GM19468 (cell line): ENCODE results near the gene ZNF836.
"Not testable (repeated sequence)": the region's sequence is repeated elsewhere in the genome, so short reads cannot be mapped to it uniquely, and the experiment has no call there.

ENCODE experiments used
- ATAC-seq: cut with Tn5 transposase; IDR thresholded peaks from one replicate; pipeline ENCODE4 v1.9.1; 2021; ENCODE audit warnings: mild to moderate bottlenecking, moderate library complexity, moderate number of reproducible peaks; ENCODE audit not compliant: unreplicated experiment; ENCODE audit errors: extremely low read depth

Gene ZNF836

DNA sequence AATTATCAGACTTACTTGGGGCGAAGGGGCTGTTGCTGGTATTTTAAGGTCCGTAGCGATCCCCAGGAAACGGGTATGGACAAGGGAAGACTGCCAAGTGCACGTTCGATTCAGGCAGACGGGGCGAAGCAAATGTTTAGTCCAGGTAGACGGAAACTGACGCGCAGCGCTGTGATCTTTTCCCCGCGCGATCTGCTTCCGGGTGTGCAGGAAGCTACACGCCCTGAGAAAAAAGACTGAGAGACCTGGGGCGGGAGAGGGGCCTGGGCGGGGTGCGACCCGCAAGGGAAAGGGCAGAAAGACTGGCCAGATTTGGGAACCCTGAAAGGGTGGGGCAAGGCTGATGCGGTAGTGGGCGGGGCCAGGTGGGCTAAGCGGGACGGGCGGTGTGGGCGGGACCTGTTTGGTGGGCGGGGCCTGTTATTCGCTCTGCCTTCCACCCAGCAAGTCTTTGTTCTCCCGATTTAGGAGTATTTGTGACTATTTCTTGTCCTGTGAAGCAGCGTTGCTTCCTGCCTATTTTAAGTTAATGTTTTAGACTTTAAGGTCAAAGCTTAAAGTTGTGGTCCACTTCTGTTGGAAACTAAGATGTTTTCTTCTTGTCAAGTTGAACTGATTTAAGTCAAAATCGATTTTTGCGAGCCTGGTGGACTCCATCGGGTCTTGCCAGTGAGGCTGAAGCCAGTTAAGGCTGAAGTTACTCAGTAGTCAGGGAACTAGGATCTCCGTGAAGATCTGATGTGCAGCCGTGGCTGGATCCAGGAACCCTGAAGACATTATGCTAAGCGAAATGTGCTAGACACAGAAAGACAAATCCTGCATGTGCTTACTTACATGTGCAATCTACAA lies at the start of gene ZNF836:
Gene ZNF836, minus strand, starts transcription at position 301 of the 849 bp plus-strand sequence. CDS start 3,549 bp downstream, outside the sequence.
- ATAC-seq, result no peak

DNA sequence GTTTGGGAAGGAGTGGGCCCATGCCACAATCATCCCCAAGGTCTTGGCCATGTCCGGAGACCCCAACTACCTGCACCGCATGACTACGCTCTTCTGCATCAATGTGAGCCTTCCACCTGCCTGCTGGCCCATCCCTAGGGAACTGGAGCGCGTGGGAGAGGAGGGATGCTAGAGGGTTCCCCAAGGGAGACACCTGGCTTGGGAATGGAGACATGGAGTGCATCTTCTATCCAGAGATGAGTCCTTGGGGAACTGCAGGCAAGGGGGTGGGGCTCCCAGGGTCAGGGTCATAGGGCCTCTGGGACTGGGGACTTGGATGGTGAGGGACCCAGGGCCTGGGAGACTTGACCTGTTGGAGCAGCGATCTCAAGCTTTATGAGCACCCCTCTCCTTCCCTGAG lies 49.6 kb upstream of the ZNF836 start:
- ATAC-seq, result no peak

DNA sequence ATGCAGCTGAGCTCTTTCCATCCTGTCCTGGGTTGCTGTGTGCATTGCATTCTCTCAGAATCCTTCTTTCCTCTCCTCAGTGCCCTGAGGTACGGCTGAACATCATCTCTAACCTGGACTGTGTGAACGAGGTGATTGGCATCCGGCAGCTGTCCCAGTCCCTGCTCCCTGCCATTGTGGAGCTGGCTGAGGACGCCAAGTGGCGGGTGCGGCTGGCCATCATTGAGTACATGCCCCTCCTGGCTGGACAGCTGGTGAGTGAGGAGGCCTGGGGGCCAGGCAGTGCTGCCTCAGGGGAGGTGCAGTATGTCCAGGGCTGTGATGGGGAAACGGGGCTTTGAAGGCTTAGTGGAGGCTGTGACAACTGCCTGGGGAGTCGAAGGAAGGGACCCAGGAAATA lies 48.2 kb upstream of the ZNF836 start:
- ATAC-seq, result no peak

DNA sequence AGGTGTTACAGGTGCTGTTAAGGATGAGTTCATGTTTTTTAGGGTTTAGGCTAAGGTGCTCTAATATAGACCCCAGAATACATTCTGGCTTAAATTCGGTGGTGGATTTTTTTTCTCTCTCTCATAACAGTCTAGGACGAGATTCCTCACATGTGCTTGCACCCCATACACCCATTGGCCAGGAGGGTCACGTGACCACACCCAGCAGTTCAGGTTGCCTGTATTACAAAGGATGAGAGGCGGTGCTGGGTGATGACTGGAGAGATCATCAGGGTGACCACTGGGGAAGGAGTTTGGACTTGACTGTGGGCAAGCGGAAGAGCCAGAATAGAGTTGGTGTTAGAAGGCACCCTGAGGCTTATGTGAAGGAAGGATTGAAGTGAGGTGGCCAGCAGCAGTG lies 46.2 kb upstream of the ZNF836 start:
- no peak for ATAC-seq

DNA sequence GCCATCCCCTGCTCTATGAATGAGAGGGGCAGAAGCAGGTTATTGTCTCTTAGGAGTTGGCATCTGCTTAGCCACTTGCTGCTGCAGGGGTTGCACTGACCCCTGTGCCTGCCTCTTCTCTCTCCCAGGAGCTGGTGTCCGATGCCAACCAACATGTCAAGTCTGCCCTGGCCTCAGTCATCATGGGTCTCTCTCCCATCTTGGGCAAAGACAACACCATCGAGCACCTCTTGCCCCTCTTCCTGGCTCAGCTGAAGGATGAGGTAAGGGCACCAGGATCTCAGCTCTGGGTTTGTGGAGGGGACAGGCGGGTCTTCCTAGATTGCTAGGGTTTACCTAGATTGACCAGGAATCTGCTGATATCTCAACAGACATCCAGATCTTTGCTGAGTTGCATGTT lies 45.0 kb upstream of the ZNF836 start:
- ATAC-seq, result no peak

DNA sequence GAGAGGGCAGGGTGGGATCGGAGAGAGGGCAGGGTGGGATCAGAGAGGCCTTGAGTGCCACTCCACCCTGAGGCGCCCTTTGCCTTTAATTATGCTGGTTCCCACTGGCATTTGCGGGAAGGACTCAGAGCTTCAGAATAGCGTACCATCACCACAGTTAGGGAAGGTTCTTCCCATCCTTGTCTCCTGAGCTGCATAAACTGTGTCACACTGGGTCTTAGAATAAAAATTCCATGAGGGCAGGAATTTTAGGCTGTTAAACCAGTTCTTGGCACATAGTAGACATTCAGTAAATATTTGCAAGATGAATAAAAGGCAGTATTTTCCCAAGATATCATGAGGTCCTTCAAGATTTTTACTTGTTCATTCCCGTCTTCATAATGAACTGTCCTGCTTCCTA lies 42.8 kb upstream of the ZNF836 start:
- no peak for ATAC-seq

DNA sequence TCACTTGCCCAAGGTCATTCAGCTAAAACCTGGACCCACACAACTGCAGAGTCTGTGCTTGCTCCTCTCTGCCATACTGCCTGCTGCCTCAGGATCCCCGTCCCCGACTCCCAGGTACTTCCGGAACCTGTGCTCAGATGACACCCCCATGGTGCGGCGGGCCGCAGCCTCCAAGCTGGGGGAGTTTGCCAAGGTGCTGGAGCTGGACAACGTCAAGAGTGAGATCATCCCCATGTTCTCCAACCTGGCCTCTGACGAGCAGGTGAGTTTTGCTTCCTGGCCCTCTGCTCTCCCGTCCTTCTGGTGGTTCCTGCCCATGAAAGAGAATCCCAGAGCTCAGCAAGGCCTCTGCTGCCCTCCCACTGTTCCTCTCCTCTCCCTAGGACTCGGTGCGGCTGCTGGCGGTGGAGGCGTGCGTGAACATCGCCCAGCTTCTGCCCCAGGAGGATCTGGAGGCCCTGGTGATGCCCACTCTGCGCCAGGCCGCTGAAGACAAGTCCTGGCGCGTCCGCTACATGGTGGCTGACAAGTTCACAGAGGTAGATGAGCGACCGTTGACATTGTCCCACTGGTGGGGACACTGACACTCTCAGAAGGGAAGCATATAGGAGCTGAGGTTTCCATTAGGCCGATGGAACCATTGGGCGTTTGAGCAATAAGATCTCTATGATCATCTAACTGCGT lies 41.3 kb upstream of the ZNF836 start:
- no peak for ATAC-seq

DNA sequence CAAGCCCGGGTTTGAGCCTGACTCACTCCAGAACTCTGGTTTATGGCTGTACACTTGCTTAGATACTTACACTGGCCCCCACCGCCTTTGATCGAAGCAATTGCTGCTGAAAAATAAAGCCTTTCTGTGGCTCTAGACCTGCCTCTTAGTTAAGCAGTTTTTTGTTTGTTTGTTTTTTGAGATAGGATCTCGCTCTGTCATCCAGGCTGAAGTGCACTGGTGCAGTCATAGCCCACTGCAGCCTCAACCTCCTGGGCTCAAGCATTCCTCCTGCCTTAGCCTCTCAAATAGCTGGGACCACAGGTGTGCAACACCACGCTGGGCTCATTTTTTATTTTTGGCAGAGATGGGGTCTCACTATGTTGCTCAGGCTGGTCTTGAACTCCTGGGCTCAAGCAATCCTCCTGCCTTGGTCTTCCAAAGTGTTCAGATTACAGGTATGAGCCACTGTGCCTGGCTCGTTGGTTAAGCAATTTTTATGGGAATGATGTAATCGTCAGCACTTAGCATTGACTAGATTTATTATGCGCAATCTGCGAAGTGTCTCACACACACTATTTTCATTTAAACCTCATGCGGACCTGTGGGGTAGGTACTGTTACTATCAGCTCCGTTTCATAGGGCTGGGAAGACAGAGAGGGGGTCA lies 40.6 kb upstream of the ZNF836 start:
- no peak for ATAC-seq

DNA sequence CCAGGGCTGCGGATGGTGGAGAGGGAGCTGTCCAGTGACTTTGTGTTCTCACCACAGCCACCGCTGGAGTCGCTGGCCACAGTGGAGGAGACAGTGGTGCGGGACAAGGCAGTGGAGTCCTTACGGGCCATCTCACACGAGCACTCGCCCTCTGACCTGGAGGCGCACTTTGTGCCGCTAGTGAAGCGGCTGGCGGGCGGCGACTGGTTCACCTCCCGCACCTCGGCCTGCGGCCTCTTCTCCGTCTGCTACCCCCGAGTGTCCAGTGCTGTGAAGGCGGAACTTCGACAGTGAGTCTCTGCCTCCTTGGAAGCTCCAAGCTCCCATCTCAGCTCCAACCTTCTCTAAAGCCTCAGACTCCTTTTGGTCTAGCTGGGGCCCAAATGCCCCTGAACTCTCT lies 39.8 kb upstream of the ZNF836 start:
- ATAC-seq, result no peak

DNA sequence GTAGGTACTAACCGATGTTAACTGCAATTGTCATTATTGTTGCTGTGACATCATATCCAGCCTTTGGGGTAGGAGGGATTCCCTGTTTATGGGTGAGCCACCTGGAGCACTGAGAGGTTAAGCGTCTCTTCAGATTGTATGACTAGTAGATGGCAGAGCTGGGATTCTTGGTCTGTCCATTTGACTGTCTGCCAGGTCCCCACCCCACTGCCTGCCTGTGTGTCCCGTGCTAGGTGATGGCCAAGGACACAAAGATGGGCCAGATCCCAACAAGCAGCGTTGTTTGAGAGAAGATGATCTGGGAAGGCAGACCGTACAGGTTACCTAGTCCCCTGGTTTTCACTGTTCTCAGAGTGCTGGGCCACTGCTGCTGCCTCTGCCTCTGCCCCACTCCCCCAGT lies 35.1 kb upstream of the ZNF836 start:
- ATAC-seq, result no peak

DNA sequence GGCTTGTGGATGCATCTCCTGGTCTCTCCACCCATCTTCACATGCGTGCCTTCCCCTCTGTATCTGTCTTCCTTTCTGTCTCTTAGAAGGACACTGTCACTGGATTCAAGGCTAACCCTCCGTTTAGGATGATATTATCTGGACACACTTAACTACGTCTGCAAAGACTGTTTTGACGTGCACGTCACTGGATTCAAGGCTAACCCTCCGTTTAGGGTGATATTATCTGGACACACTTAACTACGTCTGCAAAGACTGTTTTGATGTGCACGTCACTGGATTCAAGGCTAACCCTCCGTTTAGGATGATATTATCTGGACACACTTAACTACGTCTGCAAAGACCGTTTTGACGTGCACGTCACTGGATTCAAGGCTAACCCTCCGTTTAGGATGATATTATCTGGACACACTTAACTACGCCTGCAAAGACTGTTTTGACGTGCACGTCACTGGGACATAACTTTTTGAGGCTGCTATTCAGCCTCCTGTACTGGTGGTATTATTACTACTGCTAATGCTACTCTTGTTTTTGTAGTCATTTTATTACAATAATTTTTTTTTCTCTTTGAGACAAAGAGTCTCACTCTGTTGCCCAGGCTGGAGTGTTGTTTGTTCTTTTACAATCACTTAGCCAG lies 29.5 kb upstream of the ZNF836 start:
- not testable (repeated sequence) for ATAC-seq

DNA sequence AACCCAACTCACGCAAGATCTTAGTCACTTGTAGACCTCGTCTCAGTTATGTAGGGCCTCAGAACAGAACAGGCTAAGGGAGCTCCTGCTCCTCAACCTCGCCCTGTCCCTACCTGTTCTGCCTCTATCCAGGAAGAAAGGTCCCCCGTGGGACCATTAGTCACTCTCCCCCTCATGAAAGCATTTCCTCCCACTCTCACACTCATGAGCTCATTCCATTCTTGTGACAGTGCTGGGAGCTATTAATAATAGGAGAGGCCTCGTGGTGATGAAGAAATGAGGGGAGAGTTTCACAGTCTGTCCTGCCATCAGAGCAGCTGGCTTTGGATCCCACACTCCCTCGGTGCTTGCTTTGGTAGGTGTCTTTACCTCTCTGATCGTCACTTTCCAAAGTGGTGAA lies 28.6 kb upstream of the ZNF836 start:
- no peak for ATAC-seq

DNA sequence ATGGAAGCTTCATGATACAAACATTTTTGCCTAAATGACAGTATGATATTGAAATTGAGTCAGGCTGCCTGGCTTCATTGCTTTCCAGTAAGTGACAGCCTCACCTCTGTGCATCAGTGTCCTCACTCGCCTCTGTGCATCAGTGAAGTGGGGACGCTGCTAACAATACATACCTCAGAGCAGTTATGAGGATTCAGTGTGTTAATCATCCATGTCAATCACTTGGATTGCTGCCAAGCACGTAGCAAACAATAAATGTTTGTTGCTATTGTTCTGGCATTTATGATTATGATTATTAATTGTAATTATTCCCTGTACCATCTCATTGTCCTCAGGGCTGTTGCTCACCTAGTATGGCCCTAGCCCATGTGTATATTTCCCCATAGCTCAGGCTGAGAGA lies 27.3 kb upstream of the ZNF836 start:
- no peak for ATAC-seq

DNA sequence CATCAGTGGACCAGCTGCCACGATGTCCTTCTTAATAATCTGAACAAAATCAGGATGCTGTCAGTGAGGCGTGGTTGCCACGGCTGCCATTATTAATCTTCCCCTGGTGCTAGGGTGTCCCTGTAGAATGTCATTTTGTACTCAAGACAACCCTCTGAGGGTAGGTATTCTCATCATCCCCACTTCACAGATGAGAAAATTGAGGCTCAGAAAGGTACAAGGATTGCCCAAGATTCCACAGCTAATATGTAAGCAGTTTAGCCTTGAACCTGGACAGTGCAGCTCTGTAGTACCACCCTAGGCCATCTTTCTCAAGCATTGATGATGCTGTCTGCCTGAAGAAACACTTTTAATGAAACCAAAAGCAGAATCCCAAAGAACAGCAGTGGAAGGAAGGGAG lies 26.5 kb upstream of the ZNF836 start:
- ATAC-seq, result no peak

DNA sequence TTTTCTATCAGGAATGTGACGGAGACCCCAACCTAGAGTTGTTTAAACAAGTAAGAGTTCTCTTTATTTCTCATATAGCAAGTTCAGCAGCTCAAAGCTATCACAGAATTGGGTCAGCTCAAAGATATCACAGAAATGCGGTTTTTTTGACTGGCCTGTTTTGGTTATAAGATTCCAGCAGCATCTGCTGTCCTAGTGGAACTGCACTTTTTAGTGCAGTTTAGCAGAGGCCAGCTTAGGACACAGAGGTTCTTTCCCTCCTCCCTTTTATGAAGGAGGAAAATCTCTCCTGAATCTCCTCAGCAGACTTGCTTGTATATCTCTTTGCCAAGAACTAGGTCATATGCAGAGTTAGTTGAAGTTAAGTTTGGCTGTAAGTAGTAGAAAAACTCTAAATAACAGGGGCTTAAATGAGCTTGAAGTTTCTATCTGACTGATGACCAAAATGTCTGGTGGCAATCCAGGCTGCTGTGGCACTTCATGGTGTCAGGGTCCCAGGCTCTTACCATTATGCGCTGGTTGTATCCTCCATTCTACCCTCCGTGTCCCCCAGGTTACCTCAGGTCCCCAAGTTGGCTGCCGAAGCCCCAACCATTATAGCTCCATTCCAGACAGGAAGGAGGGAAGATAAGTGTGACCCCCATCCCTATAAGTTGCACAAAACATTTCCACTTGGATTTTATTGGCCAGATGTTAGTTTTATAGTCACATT lies 25.0 kb upstream of the ZNF836 start:
- ATAC-seq, result no peak

DNA sequence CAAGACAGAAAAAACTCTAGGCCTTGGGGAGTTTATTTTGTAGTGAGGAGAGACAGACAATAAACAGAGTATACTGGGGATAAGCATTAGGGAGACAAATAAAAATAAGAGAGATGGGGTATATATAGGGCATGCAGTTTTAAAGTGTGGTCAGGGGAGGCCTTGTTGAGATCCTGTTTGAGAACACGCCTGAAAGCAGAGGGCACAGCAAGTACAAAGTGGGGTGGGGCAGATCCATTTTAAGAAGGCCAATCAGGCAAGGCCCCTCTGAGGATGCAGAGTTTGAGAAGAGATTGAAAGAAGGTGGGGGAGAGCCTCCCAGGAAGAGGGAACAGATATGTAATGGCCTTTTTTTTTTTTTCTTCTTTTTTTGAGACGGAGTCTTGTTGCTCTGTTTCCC lies 20.5 kb upstream of the ZNF836 start:
- no peak for ATAC-seq

DNA sequence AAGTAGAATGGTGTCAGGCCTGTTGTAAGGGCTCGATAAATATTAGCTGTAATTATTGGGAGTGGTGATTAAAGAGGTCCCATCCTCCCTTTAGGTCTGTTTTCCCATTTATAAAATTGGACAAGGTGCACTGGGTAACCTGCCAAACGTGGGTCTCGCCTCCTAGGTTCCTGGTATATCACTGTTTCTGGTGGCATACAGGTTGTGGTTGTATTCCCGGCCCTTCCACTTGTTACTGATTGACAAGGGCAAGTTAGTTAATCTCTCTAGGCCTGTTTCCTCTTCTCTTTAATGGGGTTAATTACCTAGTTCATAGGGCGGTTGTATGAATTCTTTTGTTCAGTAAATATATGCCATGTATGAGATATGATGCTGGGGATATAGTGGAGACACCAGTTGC lies 20.0 kb upstream of the ZNF836 start:
- no peak for ATAC-seq

DNA sequence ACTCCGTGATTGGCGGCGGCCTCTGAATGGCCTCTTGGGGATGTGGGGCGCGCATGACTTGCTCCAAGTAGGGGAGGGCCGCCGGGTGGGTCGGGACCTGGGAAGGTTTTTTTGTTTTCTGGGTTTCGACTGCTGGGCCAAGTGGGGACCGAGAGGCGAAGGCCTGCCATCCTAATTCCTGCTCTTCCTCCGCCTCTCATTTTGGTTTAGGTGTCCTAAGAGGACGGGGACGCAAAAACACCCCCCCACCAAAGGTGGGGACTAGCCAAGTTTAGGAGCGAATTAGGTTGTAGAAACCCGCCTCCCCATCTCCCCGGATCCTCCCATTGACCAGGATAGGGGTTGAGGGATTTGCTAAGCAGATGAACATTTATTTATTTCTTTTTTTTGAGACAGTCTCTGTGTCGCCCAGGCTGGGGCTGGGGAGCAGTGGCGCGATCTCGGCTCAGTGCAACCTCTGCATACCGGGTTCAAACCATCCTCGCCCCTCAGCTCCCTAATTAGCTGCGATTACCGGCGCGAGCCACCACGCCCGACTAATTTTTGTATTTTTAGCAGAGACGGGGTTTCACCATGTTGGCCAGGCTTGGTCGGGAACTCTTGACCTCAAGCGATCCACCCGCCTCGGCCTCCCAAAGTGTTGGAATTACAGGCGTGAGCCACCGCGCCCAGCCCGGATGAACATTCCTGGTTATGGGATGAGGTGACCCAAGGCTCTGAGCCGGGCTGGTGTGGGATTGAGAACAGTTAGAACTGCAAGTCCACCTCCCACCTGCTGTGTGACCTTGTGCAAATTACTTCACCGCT lies 19.3 kb upstream of the ZNF836 start:
- ATAC-seq, result no peak

DNA sequence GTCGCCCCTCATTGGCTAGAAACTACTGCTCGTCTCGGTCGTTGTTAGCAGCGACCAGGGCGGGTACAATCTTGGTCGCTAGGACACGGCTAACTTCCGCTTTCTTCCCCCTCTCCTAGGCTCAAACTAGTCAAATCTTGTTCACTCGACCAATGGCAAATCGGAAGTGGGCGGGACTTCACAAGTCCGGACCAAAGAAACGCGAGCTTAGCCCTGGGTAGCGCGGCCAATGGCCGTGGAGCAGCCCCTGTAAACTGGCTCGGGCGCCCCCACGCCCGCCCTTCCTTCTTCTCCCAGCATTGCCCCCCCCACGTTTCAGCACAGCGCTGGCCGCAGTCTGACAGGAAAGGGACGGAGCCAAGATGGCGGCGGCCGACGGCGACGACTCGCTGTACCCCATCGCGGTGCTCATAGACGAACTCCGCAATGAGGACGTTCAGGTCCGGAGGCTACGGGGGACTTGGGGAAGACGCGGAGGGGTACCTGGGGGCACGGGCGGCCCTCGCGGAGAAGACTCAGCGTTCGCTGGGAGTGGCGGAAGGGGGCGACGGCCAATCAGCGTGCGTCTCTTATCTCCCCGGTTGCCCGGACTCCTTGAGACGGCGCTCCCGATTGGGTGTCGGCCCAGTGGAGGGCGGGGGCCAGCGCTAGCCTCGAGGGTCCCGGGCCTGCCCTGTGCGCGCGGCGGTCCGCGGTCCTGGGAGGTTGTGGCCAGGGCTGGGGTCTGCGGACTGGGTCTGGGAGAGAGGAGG lies 18.5 kb upstream of the ZNF836 start, which contains the start of gene PPP2R1A:
Gene PPP2R1A, plus strand, starts transcription at position 318 of the 752 bp plus-strand sequence. Its CDS starts 45 bp downstream, at position 363.
- peak; percentile 87 for ATAC-seq
